A673 (cell line): ENCODE measurements around the gene RFC1.

Experiments used
- EZH2 ChIP-seq: fragments of 200-600 bp; sonication (generic); IDR thresholded peaks from 2 replicates; pipeline ENCODE4 v1.6.1; 2017; ENCODE audit warnings: borderline replicate concordance, low read depth, mild to moderate bottlenecking, mixed read lengths, antibody characterized with exemption, low read length; ENCODE audit not compliant: poor library complexity, severe bottlenecking
- TF ChIP-seq, protein P1 (sequence below): fragments of 300-800, 200-600 bp; sonication (generic); conservative IDR thresholded peaks from 2 replicates; pipeline ENCODE4 v1.5.1; 2017; ENCODE audit warnings: low read depth, mild to moderate bottlenecking, antibody characterized with exemption, low read length, moderate library complexity, mixed read lengths

DNA sequence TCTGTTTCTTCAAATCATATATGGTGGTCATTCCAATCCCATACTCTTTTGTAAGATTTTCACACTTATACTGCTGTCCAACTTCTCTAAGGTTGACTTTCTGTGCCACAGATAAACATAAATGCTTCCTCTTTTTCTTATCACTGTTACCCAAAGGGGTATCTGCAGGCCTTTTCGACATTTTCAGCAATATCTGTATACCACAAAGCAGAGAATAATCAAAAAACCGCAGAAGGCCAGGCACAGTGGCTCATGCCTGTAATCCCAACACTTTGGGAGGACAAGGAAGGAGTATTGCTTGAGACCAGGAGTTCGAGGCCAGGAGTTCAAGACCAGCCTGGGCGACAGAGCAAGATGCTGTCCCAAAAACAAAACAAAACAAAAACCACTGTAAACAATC, 3.1 kb upstream of the RFC1 start:
- TF ChIP-seq, protein P1, sequence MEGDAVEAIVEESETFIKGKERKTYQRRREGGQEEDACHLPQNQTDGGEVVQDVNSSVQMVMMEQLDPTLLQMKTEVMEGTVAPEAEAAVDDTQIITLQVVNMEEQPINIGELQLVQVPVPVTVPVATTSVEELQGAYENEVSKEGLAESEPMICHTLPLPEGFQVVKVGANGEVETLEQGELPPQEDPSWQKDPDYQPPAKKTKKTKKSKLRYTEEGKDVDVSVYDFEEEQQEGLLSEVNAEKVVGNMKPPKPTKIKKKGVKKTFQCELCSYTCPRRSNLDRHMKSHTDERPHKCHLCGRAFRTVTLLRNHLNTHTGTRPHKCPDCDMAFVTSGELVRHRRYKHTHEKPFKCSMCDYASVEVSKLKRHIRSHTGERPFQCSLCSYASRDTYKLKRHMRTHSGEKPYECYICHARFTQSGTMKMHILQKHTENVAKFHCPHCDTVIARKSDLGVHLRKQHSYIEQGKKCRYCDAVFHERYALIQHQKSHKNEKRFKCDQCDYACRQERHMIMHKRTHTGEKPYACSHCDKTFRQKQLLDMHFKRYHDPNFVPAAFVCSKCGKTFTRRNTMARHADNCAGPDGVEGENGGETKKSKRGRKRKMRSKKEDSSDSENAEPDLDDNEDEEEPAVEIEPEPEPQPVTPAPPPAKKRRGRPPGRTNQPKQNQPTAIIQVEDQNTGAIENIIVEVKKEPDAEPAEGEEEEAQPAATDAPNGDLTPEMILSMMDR, result no peak
- TF ChIP-seq EZH2, result no peak
